GM19035 (cell line): ENCODE results near the gene PITRM1.
"Not testable (repeated sequence)": the region's sequence is repeated elsewhere in the genome, so short reads cannot be mapped to it uniquely, and the experiment has no call there.

Source experiments
- ATAC-seq: cut with Tn5 transposase; IDR thresholded peaks from one replicate; pipeline ENCODE4 v1.9.1; 2021; ENCODE audit not compliant: unreplicated experiment

PITRM1 gene

DNA sequence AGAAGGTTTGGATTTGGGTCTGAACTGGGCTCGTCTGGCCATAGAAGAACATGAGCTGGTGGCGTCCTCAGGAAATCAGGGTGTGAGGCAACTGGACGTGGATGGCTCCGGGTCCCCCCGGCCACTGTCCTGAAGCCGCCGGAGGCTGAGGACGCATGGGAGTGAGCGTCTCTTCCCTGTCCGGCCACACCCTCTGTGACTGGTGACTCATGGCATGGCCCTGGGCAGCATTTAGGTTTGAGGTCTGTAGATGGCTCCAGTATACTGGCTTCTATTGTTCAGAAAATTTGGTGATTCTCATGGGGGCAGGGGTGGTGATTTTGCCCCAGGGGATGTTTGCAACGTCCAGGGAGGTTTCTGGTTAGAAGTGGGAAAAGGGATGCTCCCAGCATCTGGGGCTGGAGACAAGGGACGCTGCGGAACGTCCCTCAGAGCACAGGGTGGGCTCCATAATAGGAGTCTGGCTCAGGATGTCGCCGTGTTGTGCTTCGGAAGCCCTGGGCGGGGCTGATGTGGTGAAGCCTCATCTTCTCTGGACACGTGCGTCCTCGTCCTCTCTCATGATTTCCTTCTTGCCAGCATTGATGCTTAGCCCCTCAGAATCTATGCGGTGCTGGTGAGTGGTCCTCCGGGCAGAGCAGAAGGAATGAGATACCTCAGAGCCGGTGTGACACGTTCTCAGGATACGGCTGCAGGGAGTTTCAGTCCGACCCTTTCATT, 49.9 kb downstream of the PITRM1 start:
- no peak for ATAC-seq

DNA sequence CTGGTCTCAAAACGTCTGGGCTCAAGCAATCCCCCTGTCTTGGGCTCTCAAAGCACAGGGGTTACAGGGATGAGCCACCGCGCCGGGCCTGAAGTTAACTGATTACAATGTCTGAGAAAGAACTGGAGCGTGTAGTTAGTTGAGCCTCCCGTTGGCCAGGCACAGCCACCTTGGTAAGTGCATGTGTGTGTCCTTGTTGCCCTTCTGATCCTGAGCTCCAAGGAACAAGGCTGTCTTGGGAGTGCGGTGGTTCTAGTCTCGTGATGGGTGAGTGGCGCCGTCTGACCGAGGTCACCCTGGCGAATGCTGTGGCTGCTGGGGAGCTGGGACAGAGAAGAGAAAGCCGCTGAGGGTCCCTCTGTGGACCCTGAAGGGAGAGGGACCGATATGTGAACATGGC, 50.5 kb downstream of the PITRM1 start:
- no peak for ATAC-seq

DNA sequence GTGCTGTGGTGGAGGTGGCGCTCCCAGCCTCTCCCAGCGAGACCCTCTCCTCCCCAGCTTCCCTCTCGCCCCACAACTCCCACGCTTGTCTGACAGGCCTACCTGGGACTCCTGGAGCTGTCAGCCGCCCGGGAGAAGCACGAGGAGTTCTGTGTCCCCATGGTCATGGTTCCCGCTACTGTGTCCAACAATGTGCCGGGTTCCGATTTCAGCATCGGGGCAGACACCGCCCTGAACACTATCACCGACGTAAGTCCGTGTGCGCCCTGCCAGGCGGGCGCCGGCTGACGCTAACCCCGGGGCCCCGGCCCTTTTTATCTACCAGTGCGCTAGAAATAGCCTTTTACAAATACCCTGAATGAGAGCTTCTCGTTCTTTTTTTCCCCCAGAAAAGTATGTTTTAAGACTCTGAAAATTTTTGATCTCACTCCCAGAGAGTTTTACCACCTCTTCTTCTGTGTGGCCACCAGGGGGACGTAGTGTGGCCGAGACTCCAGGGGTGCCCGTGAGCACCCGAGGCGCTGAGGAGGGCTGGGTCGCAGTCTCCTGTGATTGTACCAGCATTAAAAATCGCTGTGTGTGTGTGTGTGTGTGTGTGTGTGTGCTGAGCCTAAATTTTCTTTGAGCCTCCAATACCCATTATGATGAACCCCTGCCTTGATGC, 52.7 kb downstream of the PITRM1 start:
- ATAC-seq, result no peak

DNA sequence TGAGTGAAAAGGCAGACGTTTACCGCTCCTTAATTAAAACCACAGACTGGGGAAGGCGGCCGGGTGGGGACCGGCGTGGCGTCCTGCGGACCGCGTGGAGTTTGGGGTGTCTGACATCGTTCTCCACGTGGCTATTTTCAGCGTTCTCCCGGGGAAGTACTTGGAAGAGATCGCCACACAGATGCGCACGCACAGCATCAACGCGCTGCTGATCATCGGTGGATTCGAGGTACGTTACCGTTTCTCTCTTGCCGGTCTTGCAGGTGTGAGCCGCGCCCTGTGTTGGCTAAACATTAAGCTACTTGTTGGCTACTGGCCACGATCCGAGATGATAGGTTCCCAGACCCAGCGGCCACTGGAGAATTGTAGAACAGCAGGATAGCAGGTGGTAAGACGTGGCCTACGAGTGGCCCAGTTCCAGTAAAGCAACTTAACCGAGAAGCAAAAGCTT, 53.9 kb downstream of the PITRM1 start:
- no peak for ATAC-seq

DNA sequence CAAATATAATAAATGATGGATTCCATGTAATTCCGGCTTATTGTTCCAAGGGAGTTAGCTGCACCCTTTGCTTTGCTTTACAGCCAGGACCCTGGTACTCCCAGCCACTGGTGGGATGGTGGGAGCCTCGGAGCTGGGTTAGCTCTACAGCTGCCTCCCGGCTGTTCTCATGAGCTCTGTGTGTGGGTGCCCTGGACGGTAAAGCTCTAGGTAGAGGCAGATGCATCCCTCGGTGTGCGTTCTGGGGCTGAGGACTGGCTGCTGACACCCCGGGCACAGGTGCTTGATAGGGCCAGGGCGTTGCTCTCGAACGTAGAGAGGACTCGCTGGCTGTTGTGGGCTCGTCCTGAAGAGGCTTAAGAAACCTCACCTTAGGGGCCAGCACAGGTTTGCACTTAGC, 55.1 kb downstream of the PITRM1 start:
- no peak for ATAC-seq

DNA sequence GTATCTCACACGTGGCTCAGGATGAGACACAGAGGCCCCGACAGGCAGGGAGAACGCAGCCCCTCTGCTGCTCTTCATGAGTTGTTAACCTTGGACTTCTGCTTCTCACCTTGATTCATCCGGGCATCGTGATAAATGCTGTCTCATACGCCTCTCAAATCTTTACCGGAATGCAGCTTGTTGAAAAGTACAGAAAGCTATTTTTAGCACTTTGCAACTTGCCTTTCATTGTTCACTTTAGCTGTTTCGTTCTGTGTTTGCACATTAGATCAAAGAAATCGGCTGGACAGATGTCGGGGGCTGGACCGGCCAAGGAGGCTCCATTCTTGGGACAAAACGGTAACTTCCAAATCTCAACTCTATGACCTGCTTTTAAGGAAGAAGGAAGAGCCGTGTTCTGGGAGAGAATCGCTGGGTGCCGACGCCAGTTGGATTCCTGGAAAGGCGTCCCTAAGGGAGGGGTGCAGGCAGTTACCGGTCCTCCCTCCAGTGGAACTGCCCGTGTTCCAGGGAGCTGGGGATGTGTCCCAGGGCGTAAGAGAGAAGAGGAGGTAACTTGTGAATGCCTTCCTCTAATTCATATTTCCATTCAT, 56.0 kb downstream of the PITRM1 start:
- no peak for ATAC-seq

DNA sequence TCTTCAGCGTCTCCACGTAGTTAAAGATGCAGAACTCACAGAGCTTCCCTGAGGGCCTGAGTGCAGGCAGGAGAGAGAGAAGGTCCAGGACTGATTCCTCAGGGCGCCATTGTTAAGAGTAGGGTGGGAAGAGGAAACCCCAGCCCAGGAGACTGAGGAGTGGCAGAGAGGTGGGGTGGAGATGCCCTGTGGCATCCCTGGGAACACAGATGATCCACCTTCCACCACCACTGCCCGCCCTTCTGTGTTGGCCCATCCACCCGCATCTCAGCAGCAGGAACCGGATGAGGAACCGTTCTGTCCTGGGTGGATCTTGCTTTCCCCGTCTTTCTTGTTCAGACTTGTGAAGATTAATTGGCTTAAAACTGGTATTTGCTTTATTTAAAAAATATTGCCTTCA, 56.9 kb downstream of the PITRM1 start:
- ATAC-seq, result no peak

DNA sequence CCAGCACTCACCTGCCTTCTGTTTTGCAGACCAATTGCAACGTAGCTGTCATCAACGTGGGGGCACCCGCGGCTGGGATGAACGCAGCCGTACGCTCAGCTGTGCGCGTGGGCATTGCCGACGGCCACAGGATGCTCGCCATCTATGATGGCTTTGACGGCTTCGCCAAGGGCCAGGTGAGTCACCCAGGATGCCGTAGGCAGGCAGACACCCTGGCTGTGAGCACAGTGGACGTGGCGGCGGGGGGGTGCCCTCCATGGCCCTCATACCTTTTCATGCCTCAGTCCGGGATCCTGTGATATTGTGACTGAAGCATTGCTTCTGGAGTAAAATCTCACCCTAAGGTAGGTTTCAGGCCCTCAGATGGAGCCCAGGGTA, 59.2 kb downstream of the PITRM1 start:
- no peak for ATAC-seq

DNA sequence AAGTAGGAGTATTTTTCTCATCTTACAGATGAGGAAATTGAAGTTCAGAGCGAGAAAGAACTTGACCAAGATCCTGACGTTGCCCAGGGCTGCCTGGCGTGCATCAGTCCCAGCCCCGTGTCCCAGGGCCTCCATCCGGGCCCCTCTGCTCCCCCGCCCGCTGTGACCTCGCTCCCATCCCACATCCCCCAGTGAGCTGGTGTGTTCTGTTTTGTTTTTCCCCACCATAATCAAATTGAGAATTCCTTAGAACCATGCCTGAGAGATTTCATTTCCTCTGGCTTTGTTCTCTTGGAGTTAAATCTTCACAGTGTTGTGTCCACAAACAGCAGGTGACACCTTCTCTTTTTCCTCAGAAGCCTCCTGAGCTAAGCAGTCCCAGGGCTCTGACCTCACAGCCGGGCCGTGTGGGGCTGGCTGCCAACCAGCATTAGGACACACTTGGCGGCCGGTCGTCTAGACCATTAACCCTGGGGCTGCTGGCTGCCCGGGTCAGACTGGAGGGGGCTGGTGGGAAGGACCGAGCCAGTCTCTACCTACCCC, 60.9 kb downstream of the PITRM1 start:
- ATAC-seq, result no peak

DNA sequence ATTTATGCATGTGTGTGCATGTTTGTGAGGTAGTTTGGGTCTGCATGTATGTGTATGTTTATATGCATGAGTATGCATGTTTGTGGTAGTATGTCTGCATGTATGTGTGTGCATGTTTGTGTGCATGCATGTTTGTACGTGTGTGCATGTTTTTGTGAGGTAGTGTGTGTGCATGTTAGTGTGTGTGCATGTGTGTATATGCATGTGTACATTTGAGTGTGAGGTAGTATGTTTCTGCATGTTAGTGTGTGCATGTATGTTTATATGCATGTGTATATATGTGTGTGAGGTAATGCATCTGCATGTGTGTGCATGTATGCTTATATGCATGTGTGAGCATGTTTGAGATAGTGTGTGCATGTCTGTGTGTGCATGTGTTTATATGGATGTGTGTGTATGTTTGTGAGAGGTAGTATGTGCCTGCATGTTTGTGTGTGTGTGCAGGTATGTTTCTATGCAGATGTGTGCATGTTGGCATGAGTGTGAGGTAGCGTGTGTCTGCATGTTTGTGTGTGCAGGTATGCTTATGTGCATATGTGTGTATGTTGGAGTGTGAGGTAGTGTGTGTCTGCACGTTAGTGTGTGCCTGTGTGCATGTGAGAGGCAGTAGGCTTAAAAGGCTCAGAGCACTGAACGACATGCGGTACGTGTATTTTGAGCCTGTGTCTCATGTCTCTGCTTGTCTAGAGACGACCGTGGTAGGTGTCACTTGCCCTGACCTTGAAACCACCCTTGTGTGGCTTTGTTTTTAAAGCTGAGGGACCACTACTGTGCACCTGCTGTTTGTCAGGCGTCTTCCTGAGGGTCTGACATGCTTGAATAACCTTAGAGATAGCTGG, 61.6 kb downstream of the PITRM1 start:
- no peak for ATAC-seq

DNA sequence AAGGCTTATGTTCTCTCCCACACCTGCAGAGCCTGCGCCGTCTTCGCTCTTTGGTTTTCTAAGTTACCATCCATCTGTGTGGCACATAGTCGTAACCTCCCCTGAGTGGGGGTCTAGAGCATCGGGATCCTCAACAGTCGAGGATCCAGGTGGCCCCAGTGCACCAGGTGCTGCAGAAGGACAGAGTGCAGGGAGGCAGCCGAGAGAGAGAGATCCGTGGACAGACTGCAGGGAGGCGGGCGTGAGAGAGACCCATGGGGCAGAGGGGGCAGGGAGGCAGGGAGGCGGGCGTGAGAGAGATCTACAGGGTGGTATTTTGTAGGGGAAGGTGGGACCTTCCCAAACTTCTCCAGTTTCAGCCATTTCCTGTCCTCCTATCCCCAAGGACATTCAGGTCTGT, 62.9 kb downstream of the PITRM1 start:
- ATAC-seq, result no peak

DNA sequence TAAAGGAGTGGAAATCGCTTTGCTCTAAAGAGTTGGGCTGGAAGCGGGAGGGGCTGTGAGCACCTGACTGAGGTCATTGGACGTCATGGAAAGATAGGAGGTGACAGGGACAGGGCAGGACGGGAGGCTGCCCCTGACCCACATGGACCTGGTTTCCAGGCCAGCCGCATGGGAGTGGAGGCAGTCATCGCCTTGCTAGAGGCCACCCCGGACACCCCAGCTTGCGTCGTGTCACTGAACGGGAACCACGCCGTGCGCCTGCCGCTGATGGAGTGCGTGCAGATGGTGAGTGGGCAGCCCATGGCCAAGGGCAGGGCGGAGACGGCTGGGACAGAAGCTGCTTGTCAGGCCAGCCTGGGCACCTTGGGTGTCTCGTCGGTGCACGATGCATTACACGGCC, 63.4 kb downstream of the PITRM1 start:
- no peak for ATAC-seq

DNA sequence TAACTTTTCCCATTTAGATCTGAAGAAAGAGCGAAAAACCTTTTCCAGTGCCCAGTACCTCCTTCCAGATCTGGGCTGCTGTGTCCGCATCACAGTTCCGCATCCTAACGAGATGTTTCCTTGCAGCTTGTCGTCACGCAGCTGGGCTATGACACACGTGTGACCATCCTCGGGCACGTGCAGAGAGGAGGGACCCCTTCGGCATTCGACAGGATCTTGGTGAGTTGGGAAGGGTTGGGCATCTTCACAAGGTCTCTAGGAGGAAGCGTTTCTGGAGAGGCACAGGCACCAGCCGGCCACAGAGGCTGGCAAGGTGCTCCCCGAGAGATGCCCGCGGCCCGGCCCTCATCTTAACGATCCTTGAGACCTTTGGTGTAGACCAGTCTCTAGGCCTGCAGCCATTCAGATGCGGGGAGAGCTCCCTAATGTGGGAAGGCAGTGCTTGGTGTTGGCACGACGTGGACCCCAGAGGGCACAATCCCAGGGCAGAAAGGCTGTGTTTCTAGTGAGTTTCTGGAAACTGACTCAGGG, 63.9 kb downstream of the PITRM1 start:
- no peak for ATAC-seq

DNA sequence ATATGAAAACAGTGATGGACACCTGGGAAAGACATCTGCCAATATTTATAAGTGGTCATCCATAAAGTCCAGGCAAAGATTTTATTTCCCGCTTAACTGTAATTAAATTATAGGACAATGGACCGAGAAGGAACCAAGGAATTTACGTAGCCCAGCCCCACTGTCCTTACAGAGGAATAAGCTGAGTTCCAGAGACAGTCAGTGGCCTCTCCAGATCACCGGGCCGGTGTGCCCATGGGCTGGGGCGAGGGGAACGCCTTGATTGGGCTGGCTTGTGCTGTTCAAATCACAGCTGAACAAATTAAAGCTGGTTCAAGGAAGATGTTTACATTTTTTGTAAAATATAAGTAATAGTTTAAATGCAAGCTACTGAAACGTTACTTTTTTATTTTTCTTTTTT, 64.5 kb downstream of the PITRM1 start:
- ATAC-seq, result no peak

DNA sequence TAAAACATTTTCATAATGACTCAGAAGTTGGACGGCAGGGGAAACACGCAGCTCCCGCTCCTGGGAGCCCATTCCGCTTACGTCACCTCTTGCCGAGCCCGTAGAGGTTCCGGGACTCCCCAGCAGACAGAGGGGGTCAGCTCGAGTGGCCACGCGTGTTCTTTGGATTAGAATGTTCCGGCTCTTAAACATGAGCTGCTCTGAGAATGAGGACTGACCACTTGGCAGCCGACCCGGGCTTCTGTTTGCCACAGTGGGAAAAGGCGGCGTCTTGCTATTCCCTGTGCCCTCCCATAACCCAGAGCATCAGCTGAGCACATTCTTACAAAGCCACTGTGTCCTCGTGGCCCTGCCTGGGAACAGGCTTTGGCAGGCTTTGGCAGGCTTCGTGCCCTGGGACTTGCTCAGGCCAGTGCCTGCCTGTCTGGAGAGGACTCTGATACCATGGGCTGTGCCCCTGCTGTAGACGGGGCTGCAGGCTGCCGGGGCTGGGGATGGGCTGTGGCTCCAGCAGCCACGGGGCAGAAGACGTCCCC, 65.1 kb downstream of the PITRM1 start:
- ATAC-seq, result no peak

DNA sequence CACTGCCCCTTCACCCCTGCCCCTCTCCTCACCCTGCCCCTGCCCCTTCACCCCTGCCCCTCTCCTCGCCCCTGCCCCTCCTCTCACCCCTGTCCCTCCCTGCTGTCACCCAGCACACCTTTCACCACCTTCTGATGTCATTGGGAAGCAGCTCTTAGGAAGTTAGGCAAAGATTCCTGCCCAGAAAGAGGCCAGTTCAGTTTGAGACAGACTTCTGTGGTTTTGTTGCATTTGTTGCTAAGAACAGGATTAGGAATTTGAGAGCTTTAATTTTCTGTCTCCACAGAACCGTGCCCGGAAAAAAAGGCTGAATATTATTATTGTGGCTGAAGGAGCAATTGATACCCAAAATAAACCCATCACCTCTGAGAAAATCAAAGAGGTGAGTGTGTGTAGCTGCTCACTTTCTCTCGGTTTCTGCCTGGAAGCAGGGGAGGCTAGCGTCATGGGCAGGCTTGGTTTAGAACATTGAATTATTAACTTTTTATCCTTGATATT, 65.6 kb downstream of the PITRM1 start:
- ATAC-seq, result no peak

DNA sequence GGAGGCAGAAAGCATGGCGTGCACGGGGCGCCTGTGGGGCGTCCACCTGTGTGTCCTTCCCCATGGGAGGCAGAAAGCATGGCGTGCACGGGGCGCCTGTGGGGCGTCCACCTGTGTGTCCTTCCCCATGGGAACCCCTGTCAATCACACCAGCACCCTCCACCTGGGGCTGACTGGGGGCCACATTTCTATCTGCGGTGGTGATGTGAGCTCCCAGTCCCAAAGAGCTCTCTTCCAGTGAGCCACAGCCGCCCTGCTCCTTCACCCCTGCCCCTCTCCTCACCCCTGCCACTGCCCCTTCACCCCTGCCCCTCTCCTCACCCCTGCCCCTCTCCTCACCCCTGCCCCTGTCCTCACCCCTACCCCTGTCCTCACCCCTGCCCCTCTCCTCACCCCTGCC, 66.3 kb downstream of the PITRM1 start:
- not testable (repeated sequence) for ATAC-seq

DNA sequence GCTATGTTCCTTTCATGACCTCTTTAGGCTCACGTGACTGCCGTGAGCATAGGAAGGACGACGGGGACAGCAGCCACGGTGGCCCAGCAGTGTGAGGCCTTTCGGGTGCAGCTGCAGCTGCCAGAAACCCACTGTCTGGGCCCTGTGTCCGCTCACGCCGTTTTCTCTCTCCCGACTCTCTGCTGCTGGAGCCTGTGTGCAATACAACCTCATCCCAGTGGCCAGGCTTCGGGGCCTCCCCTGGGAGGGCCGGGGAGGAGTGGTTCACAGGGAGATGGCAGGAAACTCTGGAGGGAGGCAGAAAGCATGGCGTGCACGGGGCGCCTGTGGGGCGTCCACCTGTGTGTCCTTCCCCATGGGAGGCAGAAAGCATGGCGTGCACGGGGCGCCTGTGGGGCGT, 66.7 kb downstream of the PITRM1 start:
- no peak for ATAC-seq

DNA sequence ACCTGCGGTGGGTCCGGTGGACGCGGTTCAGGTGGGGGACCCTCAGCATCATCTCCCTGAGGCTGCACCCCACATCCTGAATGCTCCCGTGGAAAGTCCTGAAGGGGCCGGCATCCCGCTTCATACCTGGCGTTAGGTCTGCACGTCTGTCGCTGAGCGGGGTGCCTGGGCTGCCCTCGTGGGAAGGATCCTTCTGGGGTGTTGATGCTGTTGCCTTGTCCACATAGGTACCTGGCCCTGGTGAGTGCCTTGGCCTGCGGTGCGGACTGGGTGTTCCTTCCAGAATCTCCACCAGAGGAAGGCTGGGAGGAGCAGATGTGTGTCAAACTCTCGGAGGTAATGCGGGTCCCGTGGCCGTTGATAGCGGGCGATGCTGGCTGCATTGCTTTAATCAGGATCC, 67.4 kb downstream of the PITRM1 start:
- no peak for ATAC-seq

DNA sequence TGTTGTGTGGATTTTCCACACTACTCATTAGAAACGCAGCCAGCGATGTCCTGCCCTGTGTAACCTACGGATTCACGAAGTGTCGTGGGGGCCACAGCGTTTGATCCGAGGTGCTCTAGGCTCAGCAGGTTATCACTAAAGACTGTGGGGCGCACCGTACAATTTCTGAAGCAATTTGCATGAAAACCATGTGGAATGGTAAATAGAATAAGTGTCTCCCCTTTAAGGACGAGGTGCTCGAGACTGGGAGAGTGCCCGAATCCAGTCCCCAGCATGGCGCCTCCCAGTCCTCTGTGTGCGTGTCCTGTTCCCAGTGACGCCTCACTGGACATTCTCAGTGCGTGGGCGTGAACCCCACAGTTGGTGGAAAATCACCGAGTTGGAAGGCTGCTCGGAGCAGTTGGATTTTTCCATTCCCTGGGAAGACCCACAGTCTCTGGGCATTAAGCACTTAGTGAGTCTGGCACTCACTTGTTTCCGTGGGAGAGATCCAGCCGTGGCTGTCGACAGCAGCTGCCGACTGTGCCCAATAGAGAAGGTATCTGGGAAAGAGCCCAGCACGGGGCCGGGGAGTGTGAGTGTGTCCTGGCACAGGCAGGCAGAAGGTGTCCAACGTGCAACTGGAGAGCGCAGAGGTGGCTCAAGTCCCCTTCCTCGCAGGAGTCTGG, 68.2 kb downstream of the PITRM1 start:
- ATAC-seq, result no peak
